Natural killer cell (primary cell): ENCODE measurements around the gene MYLK3. TPM values are rescaled to one million over a fixed set of nuclear protein-coding genes. Genes with fewer than 3 reads are reported as not detected.
"Not testable (repeated sequence)": the region's sequence is repeated elsewhere in the genome, so short reads cannot be mapped to it uniquely, and the experiment has no call there.

Experiments used
- ATAC-seq, 3 donors: fragments of 150-1000 bp in 2 of 3; fragments of 200-7000 bp in 1 of 3; cut with Tn5 transposase; 1 replicate in 1 of 3; 2 replicates in 2 of 3; pipeline ENCODE4 v1.10.0; 2021; ENCODE audit warnings: mild to moderate bottlenecking in 2 of 3, moderate library complexity in 2 of 3
- DNase-seq, 2 donors: peaks; one replicate each; pipeline versions ENCODE4 v3.0.0 to v3.0.0-alpha.2; 2013 to 2021; ENCODE audit warnings: mixed read lengths in 1 of 2
- H3K27ac ChIP-seq: one replicate; pipeline ENCODE4 v1.5.1; 2013; ENCODE audit warnings: mild to moderate bottlenecking, low read length
- H3K27me3 ChIP-seq: one replicate; pipeline ENCODE4 v1.6.1; 2013; ENCODE audit warnings: low read length; ENCODE audit not compliant: control insufficient read depth, insufficient read depth
- H3K36me3 ChIP-seq: one replicate; pipeline ENCODE4 v1.6.1; 2013; ENCODE audit warnings: low read length; ENCODE audit not compliant: control insufficient read depth, insufficient read depth
- H3K4me1 ChIP-seq: one replicate; pipeline ENCODE4 v1.6.1; 2013; ENCODE audit warnings: low read length; ENCODE audit not compliant: control insufficient read depth, insufficient read depth
- H3K4me3 ChIP-seq: one replicate; pipeline ENCODE4 v1.5.1; 2013; ENCODE audit warnings: low read length
- H3K9me3 ChIP-seq: one replicate; pipeline ENCODE4 v1.6.1; 2013; ENCODE audit warnings: low read length; ENCODE audit not compliant: control insufficient read depth, insufficient read depth
- H3K27ac Mint-ChIP-seq, 2 donors: one replicate each; pipeline ENCODE4 v1.8.0; 2022; ENCODE audit warnings: mild to moderate bottlenecking in 2 of 2, mixed read lengths in 2 of 2, moderate library complexity in 1 of 2
- H3K27me3 Mint-ChIP-seq, 2 donors: one replicate each; pipeline ENCODE4 v1.8.0; 2022; ENCODE audit warnings: low read depth in 2 of 2, mixed read lengths in 2 of 2
- H3K36me3 Mint-ChIP-seq: one replicate; pipeline ENCODE4 v1.8.0; 2022; ENCODE audit warnings: mixed read lengths
- H3K4me1 Mint-ChIP-seq, 2 donors: one replicate each; pipeline ENCODE4 v1.8.0; 2022; ENCODE audit warnings: mixed read lengths in 2 of 2
- H3K4me3 Mint-ChIP-seq: one replicate; pipeline ENCODE4 v1.8.0; 2022; ENCODE audit warnings: mild to moderate bottlenecking, moderate library complexity, mixed read lengths
- H3K9me3 Mint-ChIP-seq, 2 donors: one replicate each; pipeline ENCODE4 v1.8.0; 2022; ENCODE audit warnings: mixed read lengths in 2 of 2
- CTCF ChIP-seq: fragments of 200-600 bp; IDR thresholded peaks from one replicate; pipeline ENCODE4 v1.8.0; 2022; ENCODE audit warnings: antibody characterized with exemption
- WGBS: methylation state at CpG from one replicate; pipeline ENCODE4 v1.1.7; 2013; ENCODE audit warnings: missing lambda C conversion rate; ENCODE audit not compliant: insufficient coverage; 5-methylcytosine and 5-hydroxymethylcytosine counted together
- intact Hi-C: fragments of 100-400 bp; cut with micrococcal nuclease; formaldehyde crosslinking; loops from one replicate; pipeline ENCODE4 v1.14.2; 2022
- total RNA-seq, 4 donors: library from RNA; stranded (reverse); fragments of 120-200 nt in 1 of 4; gene quantifications; one replicate each; pipeline versions ENCODE4 v1.2.3 to v1.2.4, GENCODE V29; 2013 to 2022

MYLK3 gene
- total RNA-seq, 3 donors from 2014 or later (not counting 1 experiment from before 2014, with no cell fraction given): 0.42 to 0.73 TPM; not detected in 1

GRCh38 chr16:46788891-46789474 lies 40.8 kb upstream of the MYLK3 start:
- Histone ChIP-seq H3K4me1 (peaks cover 9% of the 10 kb centered on the region), H3K27ac (no peak overlapping the region), H3K36me3 (no peaks in the 10 kb centered on the region), H3K4me3 (no peak overlapping the region), H3K27me3 (no peaks in the 10 kb centered on the region), H3K9me3 (no peaks in the 10 kb centered on the region)
- DNase-seq: peak in 1 of 2 donors; percentile 18
- Mint-ChIP-seq H3K27ac (peak overlapping the region in 1 of 2 donors; percentile 75), H3K36me3 (peaks cover 7% of the 10 kb centered on the region), H3K27me3 (no peaks in the 10 kb centered on the region), H3K4me1 (peaks cover 12 to 18% of the 10 kb centered on the region in 2 donors), H3K9me3 (peaks cover 0 to 8% of the 10 kb centered on the region in 2 donors), H3K4me3 (peak overlapping the region; percentile 43)
- 67% methylated on average over 3 of the region's 3 CpGs for WGBS
- no peak for TF ChIP-seq CTCF
- no peak for ATAC-seq
- intact Hi-C loops: loop anchor here (1.0 kb wide), 1 partner anchor 100 kb away; the partner anchor contains the start of genes ORC6 and VPS35

- Histone ChIP-seq H3K36me3 (no peaks in the 10 kb centered on the region), H3K27me3 (no peaks in the 10 kb centered on the region), H3K4me1 (peaks cover 9% of the 10 kb centered on the region), H3K4me3 (no peak overlapping the region), H3K27ac (peak overlapping the region; percentile 33), H3K9me3 (no peaks in the 10 kb centered on the region)
- no peak for TF ChIP-seq CTCF
- peak in 1 of 2 donors; percentile 11 for DNase-seq
- H3K4me1 Mint-ChIP-seq: peaks cover 12 to 18% of the 10 kb centered on the region in 2 donors
- H3K36me3 Mint-ChIP-seq: peaks cover 7% of the 10 kb centered on the region
- H3K27ac Mint-ChIP-seq: no peak overlapping the region
- no peak overlapping the region for H3K4me3 Mint-ChIP-seq
- peaks cover 0 to 4% of the 10 kb centered on the region in 2 donors for H3K9me3 Mint-ChIP-seq
- peaks cover 0 to 7% of the 10 kb centered on the region in 2 donors for H3K27me3 Mint-ChIP-seq
- no peak for ATAC-seq
- intact Hi-C loops: no loop called here
- WGBS: no CpG with 5 or more reads among the region's 1 CpG
Measured at GRCh38 chr16:46787909-46788308, 39.8 kb upstream of the MYLK3 start.

- intact Hi-C loops: no loop called here
Measured at GRCh38 chr16:46785076-46785845, 37.1 kb upstream of the MYLK3 start.

GRCh38 chr16:46784569-46784968 lies 36.4 kb upstream of the MYLK3 start:
- H3K27ac Mint-ChIP-seq, intact Hi-C loops, DNase-seq, H3K27me3 Mint-ChIP-seq, H3K9me3 Mint-ChIP-seq, H3K4me3 Mint-ChIP-seq, H3K4me1 Mint-ChIP-seq, H3K4me3 ChIP-seq, H3K4me1 ChIP-seq, H3K9me3 ChIP-seq, H3K36me3 Mint-ChIP-seq, ATAC-seq, H3K36me3 ChIP-seq, H3K27ac ChIP-seq, H3K27me3 ChIP-seq: not testable (repeated sequence)
- 94% methylated on average over 2 of the region's 2 CpGs for WGBS

More at GRCh38 chr16:46785076-46785845, 37.1 kb upstream of the MYLK3 start:
- TF ChIP-seq CTCF: no peak
- Histone ChIP-seq H3K36me3 (no peaks in the 10 kb centered on the region), H3K9me3 (no peaks in the 10 kb centered on the region), H3K27ac (no peak overlapping the region), H3K4me3 (no peak overlapping the region), H3K27me3 (no peaks in the 10 kb centered on the region), H3K4me1 (peaks cover 9% of the 10 kb centered on the region)
- Mint-ChIP-seq H3K27me3 (peaks cover 6 to 7% of the 10 kb centered on the region in 2 donors), H3K27ac (no peak overlapping the region), H3K4me3 (no peak overlapping the region), H3K4me1 (peaks cover 9 to 12% of the 10 kb centered on the region in 2 donors), H3K9me3 (peaks cover 0 to 4% of the 10 kb centered on the region in 2 donors), H3K36me3 (peaks cover 7% of the 10 kb centered on the region)
- DNase-seq (no peak), ATAC-seq (no peak)
- WGBS: 85% methylated on average over 3 of the region's 3 CpGs
